GM18868 (cell line): ENCODE data around the gene SLC4A7.
A peak's percentile ranks its signal among the peaks of the same experiment; 100 is the strongest.
"Not testable (repeated sequence)": the region's sequence is repeated elsewhere in the genome, so short reads cannot be mapped to it uniquely, and the experiment has no call there.

ENCODE experiments used
- ATAC-seq: cut with Tn5 transposase; IDR thresholded peaks from one replicate; pipeline ENCODE4 v1.9.1; 2021; ENCODE audit warnings: mild to moderate bottlenecking, moderate library complexity; ENCODE audit not compliant: unreplicated experiment

The SLC4A7 gene

GRCh38 chr3:27328982-27329762, 155.0 kb downstream of the SLC4A7 start:
- ATAC-seq, result not testable (repeated sequence)

DNA sequence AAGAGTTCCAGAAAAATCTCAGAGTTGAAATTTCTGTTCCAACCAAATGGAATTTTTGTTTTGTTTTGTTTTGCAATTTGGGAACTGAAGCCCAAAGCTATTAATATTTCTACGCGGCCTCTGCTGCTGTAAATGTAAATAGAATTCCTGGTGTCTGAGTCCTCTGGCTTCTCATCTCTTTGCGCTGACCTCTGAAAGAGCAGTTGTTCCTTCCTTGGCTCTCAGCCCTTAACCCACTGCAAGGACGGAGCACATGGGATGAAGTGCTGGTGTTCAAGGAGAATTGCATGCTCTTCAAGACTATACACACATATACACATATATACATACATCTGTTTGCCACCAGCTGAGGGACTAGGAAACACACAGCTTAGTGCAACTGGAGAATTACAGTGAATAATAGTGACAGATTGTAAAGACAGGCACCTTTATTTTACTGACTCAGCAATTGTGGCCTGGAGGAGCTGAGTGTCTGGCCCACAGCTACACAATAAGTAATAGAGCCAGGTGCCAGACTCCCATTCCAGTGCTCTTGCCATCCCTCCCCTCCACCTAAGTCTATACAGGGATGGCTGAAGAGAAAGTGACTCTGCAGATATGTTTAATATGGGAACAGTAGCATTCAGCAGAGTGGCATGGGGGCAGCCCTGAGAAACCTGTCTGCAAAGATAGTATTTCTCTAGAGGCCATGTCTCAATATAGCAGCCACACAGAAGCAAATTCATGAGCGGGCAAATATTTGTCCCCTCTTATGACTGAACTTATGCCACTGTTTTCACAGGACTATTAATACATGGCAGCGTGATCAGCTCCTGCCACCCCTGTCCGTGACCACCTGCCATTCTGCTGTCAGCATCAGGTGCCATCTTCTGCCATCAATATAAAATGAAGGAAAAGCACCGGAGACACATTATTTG, 157.3 kb downstream of the SLC4A7 start:
- ATAC-seq, result no peak

DNA sequence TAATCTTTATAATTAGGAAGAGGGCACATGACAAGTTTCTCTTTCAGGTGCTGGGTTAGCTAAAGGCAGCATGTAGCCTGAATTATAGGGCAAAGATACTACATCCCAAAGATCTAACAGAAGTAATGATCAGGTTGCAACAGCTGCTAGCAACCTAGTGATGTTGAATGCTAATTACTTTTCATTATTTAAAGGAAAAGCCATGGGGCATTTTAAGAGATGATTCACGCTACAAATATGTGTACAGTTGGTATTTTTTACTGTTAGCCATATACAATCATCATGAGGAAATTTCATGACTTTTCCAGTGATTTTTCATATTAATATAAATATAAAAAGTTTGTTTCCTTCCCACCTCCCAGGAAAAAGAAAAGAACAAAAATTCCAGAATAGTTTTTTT, 158.0 kb downstream of the SLC4A7 start:
- ATAC-seq, result no peak

GRCh38 chr3:27325419-27325818, 158.8 kb downstream of the SLC4A7 start:
- ATAC-seq, result peak; percentile 55

DNA sequence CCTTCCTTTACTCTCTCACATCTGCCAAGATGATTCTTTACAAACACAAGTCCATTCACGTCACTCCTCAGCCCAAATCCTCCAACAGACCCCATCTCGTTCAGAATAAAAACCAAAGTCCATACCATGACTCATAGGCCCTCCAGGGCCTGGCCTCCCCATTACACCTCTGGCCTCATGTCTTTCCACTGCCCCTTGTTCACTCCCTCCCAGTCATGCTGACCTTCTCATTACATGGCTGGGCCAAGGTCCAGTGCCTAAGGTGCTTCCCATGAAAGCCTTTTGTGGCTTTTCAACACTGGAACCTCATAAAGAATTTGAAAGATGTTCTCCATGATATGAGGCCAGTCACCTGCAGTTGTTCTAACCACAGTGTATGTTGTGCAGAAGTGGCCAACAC, 159.5 kb downstream of the SLC4A7 start:
- no peak for ATAC-seq

DNA sequence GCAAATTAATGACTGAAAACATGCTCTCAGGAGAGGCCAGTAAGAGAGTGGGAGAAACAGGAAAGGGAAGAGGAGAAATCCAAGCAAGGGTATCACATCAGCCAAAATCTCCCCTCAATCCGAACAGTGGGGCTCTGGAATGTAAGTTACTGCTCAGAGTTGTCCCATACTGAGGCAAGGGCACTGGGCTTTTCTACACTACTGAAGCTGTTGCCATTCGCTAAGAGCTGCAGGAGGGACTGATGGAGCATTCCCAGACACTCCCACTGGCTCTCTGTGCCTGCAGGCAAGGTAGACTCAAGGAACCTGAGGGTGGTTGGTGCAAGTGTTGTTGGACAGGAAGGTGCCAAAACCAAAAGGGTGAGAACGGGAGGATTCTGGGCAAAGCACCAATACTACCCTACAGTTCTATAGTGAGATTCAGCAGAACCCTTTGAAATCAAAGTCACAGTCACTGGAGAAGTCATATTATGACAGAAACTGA, 161.1 kb downstream of the SLC4A7 start:
- ATAC-seq, result no peak
